SK-N-SH treated with all-trans-retinoic acid at 6 μM for 48 hours (cell line): ENCODE measurements around the gene GAPDHS.

ENCODE experiments used
- ATAC-seq: fragments of 200-7000 bp; cut with Tn5 transposase; 3 replicates; pipeline ENCODE4 v1.9.1; 2020; ENCODE audit warnings: mild to moderate bottlenecking, moderate library complexity
- BACH2 ChIP-seq: fragments of 250-450 bp; sonication (Bioruptor Pico); IDR thresholded peaks from 2 replicates; pipeline ENCODE4 v1.9.0; 2021; ENCODE audit warnings: mild to moderate bottlenecking, borderline replicate concordance
- CSDC2 ChIP-seq: fragments of 250-450 bp; sonication (Bioruptor Pico); IDR thresholded peaks from 2 replicates; pipeline ENCODE4 v1.5.0; 2020; ENCODE audit warnings: mild to moderate bottlenecking, moderate library complexity
- CSRNP3 ChIP-seq: fragments of 250-450 bp; sonication (Bioruptor Pico); IDR thresholded peaks from 2 replicates; pipeline ENCODE4 v1.5.1; 2021; ENCODE audit warnings: mild to moderate bottlenecking, moderate library complexity
- ESRRG ChIP-seq: fragments of 250-450 bp; sonication (Bioruptor Pico); IDR thresholded peaks from 2 replicates; pipeline ENCODE4 v1.6.1; 2021; ENCODE audit warnings: mild to moderate bottlenecking
- GLIS3 ChIP-seq: fragments of 250-450 bp; sonication (Bioruptor Pico); IDR thresholded peaks from 2 replicates; pipeline ENCODE4 v1.5.0; 2020; ENCODE audit warnings: mild to moderate bottlenecking, moderate library complexity
- ISL1 ChIP-seq: fragments of 250-450 bp; sonication (Bioruptor Pico); IDR thresholded peaks from 2 replicates; pipeline ENCODE4 v2.1.2; 2022; ENCODE audit warnings: mild to moderate bottlenecking, moderate library complexity
- OSR1 ChIP-seq: fragments of 250-450 bp; sonication (Bioruptor Pico); IDR thresholded peaks from 2 replicates; pipeline ENCODE4 v1.8.0; 2022; ENCODE audit warnings: moderate library complexity, mild to moderate bottlenecking, inconsistent platforms
- PATZ1 ChIP-seq: fragments of 250-450 bp; sonication (Bioruptor Pico); IDR thresholded peaks from 2 replicates; pipeline ENCODE4 v1.8.0; 2020; ENCODE audit warnings: mild to moderate bottlenecking, moderate library complexity, borderline replicate concordance
- POU6F1 ChIP-seq: fragments of 250-450 bp; sonication (Bioruptor Pico); IDR thresholded peaks from 2 replicates; pipeline ENCODE4 v1.8.0; 2021; ENCODE audit warnings: low read depth, mild to moderate bottlenecking, moderate library complexity, borderline replicate concordance
- PPARA ChIP-seq: fragments of 250-450 bp; sonication (Bioruptor Pico); IDR thresholded peaks from 2 replicates; pipeline ENCODE4 v1.5.0; 2020; ENCODE audit warnings: mild to moderate bottlenecking, borderline replicate concordance
- RARB ChIP-seq: fragments of 250-450 bp; sonication (Bioruptor Pico); IDR thresholded peaks from 2 replicates; pipeline ENCODE4 v1.8.0; 2021; ENCODE audit warnings: mild to moderate bottlenecking, moderate library complexity
- SNAI2 ChIP-seq: fragments of 250-450 bp; sonication (Bioruptor Pico); IDR thresholded peaks from 2 replicates; pipeline ENCODE4 v1.5.0; 2020; ENCODE audit warnings: mild to moderate bottlenecking, moderate library complexity
- TCF4 ChIP-seq: fragments of 250-450 bp; sonication (Bioruptor Pico); IDR thresholded peaks from 2 replicates; pipeline ENCODE4 v1.8.0; 2021; ENCODE audit warnings: mild to moderate bottlenecking, moderate library complexity, borderline replicate concordance
- TOX ChIP-seq: fragments of 250-450 bp; sonication (Bioruptor Pico); IDR thresholded peaks from 2 replicates; pipeline ENCODE4 v1.8.0; 2021; ENCODE audit warnings: mild to moderate bottlenecking, moderate library complexity, borderline replicate concordance
- ZC3H10 ChIP-seq: fragments of 250-450 bp; sonication (Bioruptor Pico); IDR thresholded peaks from 2 replicates; pipeline ENCODE4 v1.5.1; 2021; ENCODE audit warnings: mild to moderate bottlenecking, moderate library complexity
- ZFP3 ChIP-seq: fragments of 250-450 bp; sonication (Bioruptor Pico); IDR thresholded peaks from 2 replicates; pipeline ENCODE4 v1.5.0; 2020; ENCODE audit warnings: mild to moderate bottlenecking, moderate library complexity
- ZFP30 ChIP-seq: fragments of 450-650 bp; formaldehyde crosslinking; IDR thresholded peaks from 2 replicates; pipeline ENCODE4 v1.5.0; 2022; ENCODE audit warnings: mild to moderate bottlenecking, moderate library complexity
- ZNF565 ChIP-seq: fragments of 450-650 bp; formaldehyde crosslinking; conservative IDR thresholded peaks from 2 replicates; pipeline ENCODE4 v1.5.0; 2020; ENCODE audit warnings: low read depth, mild to moderate bottlenecking, moderate library complexity
- ZNF70 ChIP-seq: fragments of 450-650 bp; formaldehyde crosslinking; IDR thresholded peaks from 2 replicates; pipeline ENCODE4 v1.5.0; 2020; ENCODE audit warnings: mild to moderate bottlenecking, moderate library complexity
- ZNF8 ChIP-seq: fragments of 450-650 bp; formaldehyde crosslinking; IDR thresholded peaks from 2 replicates; pipeline ENCODE4 v1.5.0; 2020; ENCODE audit warnings: mild to moderate bottlenecking, moderate library complexity

The GAPDHS gene

GRCh38 chr19:35565016-35565856, 32.0 kb downstream of the GAPDHS start:
- TF ChIP-seq ESRRG (CRISPR knock-in tag) (no peak), ZNF8 (CRISPR knock-in tag) (no peak), TOX (CRISPR knock-in tag) (no peak), ISL1 (CRISPR knock-in tag) (no peak)
- ATAC-seq: no peak

- ATAC-seq: no peak
- TF ChIP-seq ZNF70 (CRISPR knock-in tag): no peak
- no peak for TF ChIP-seq CSRNP3 (CRISPR knock-in tag)
- no peak for TF ChIP-seq ISL1 (CRISPR knock-in tag)
- TF ChIP-seq PATZ1 (CRISPR knock-in tag): no peak
- TF ChIP-seq TOX (CRISPR knock-in tag): no peak
- TF ChIP-seq PPARA (CRISPR knock-in tag): no peak
- TF ChIP-seq, all 23 proteins: peak for 0
Measured at GRCh38 chr19:35566738-35567137, 33.5 kb downstream of the GAPDHS start.

- ATAC-seq: no peak
- TF ChIP-seq SNAI2 (CRISPR knock-in tag) (no peak), CSDC2 (CRISPR knock-in tag) (no peak), ZC3H10 (no peak), PPARA (CRISPR knock-in tag) (no peak), POU6F1 (CRISPR knock-in tag) (no peak), ZNF70 (CRISPR knock-in tag) (no peak), ZNF565 (no peak), OSR1 (CRISPR knock-in tag) (no peak), BACH2 (CRISPR knock-in tag) (no peak), TOX (CRISPR knock-in tag) (no peak), GLIS3 (CRISPR knock-in tag) (no peak), CSRNP3 (CRISPR knock-in tag) (no peak), ISL1 (CRISPR knock-in tag) (no peak), RARB (CRISPR knock-in tag) (no peak)
Measured at GRCh38 chr19:35569281-35569781, 36.1 kb downstream of the GAPDHS start.

GRCh38 chr19:35571406-35571965, 38.2 kb downstream of the GAPDHS start:
- ATAC-seq: no peak
- TF ChIP-seq GLIS3 (CRISPR knock-in tag): no peak
- TF ChIP-seq POU6F1 (CRISPR knock-in tag): no peak
- TF ChIP-seq TCF4 (CRISPR knock-in tag): no peak
- TF ChIP-seq PATZ1 (CRISPR knock-in tag): no peak
- TF ChIP-seq SNAI2 (CRISPR knock-in tag): no peak
- no peak for TF ChIP-seq BACH2 (CRISPR knock-in tag)
- TF ChIP-seq CSRNP3 (CRISPR knock-in tag): no peak
- TF ChIP-seq ZFP30 (CRISPR knock-in tag): no peak
- no peak for TF ChIP-seq ZNF70 (CRISPR knock-in tag)
- no peak for TF ChIP-seq ZFP3
- no peak for TF ChIP-seq TOX (CRISPR knock-in tag)
